COLO668 (cell line): ENCODE data around the gene SCGB1A1.
A peak's percentile ranks its signal among the peaks of the same experiment; 100 is the strongest.
"Not testable (repeated sequence)": the region's sequence is repeated elsewhere in the genome, so short reads cannot be mapped to it uniquely, and the experiment has no call there.

Source experiments
- DNase-seq: peaks from one replicate; lab custom pipeline; 2025; ENCODE audit not compliant: unreplicated experiment; lab: John Stamatoyannopoulos, UW

Gene SCGB1A1

GRCh38 chr11:62418733-62419132 lies at the start of gene SCGB1A1:
TSS of gene SCGB1A1 (plus strand) at chr11:62419033. CDS start at chr11:62419096, 63 bp downstream.
- no peak for DNase-seq

GRCh38 chr11:62370743-62371440 lies 47.9 kb upstream of the SCGB1A1 start:
- DNase-seq = no peak

- DNase-seq = no peak
These were observed 46.0 kb upstream of the SCGB1A1 start for GRCh38 chr11:62372871-62373270.

GRCh38 chr11:62373464-62374119 lies 45.2 kb upstream of the SCGB1A1 start:
- DNase-seq = no peak

- DNase-seq = no peak
These were observed 44.0 kb upstream of the SCGB1A1 start for GRCh38 chr11:62374801-62375200.

GRCh38 chr11:62378459-62379063 lies 40.3 kb upstream of the SCGB1A1 start:
- peak; percentile 16 for DNase-seq

GRCh38 chr11:62379586-62379985 lies 39.2 kb upstream of the SCGB1A1 start:
- not testable (repeated sequence) for DNase-seq

- peak; percentile 37 for DNase-seq
These were observed 38.0 kb upstream of the SCGB1A1 start for GRCh38 chr11:62380821-62381245.

- no peak for DNase-seq
These were observed 35.0 kb upstream of the SCGB1A1 start for GRCh38 chr11:62383822-62384221.

GRCh38 chr11:62386083-62386482 lies 32.8 kb upstream of the SCGB1A1 start:
- DNase-seq = not testable (repeated sequence)

- no peak for DNase-seq
These were observed 31.5 kb upstream of the SCGB1A1 start for GRCh38 chr11:62387381-62387780.

GRCh38 chr11:62388999-62389398 lies 29.8 kb upstream of the SCGB1A1 start:
- no peak for DNase-seq

- no peak for DNase-seq
These were observed 28.6 kb upstream of the SCGB1A1 start for GRCh38 chr11:62390237-62390636.

- no peak for DNase-seq
These were observed 28.1 kb upstream of the SCGB1A1 start for GRCh38 chr11:62390722-62391121.

GRCh38 chr11:62391642-62392425 lies 27.0 kb upstream of the SCGB1A1 start:
- DNase-seq = no peak

GRCh38 chr11:62392506-62392905 lies 26.3 kb upstream of the SCGB1A1 start:
- no peak for DNase-seq

- no peak for DNase-seq
These were observed 25.7 kb upstream of the SCGB1A1 start for GRCh38 chr11:62393061-62393611.

- DNase-seq = no peak
These were observed 25.1 kb upstream of the SCGB1A1 start for GRCh38 chr11:62393735-62394134.

GRCh38 chr11:62394825-62395538 lies 23.9 kb upstream of the SCGB1A1 start:
- DNase-seq = peak; percentile 32

- no peak for DNase-seq
These were observed 22.8 kb upstream of the SCGB1A1 start for GRCh38 chr11:62395885-62396551.
